ENCODE measurements around the gene ST3GAL6. TPM values are rescaled to one million over a fixed set of nuclear protein-coding genes. Genes with fewer than 3 reads are reported as not detected.

The ST3GAL6 gene
- polyA plus RNA-seq, 1 donor from 2014 or later, result 3.7 TPM

DNA sequence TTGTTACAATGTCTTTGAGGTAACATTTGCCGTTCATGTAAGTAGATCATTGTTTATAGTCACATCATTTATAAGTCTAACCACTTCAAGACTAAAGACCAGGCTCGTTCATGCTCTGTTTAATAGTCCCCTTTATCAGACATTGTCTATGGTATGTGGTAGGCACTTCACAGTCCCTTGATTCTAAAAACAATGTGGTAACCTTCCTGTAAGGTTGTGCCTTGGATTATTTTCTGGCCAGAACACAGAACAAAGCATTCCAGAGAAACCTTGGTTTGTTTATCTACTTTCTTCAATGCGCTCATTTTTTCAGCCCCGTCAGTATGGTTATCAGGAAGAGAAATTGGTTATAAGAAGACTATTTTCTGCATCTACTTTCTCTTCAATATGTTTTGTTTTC is 16.3 kb upstream of the ST3GAL6 start:
- Histone ChIP-seq H4K20me1 (ENCODE audit: insufficient read depth) (no peaks in the 10 kb centered on the region), H3K9me3 (ENCODE audit: low read length) (no peaks in the 10 kb centered on the region), H3K4me2 (ENCODE audit: low read length) (no peak overlapping the region), H3K27ac (ENCODE audit: low read length) (no peak overlapping the region), H3F3A (ENCODE audit: insufficient read depth, low read length, poor library complexity, severe bottlenecking) (no peaks in the 10 kb centered on the region), H3K79me2 (replicated peaks; ENCODE audit: insufficient read depth, low read length) (no peaks in the 10 kb centered on the region), H2AFZ (ENCODE audit: low read depth, low read length) (no peak overlapping the region), H3K9ac (ENCODE audit: low read length) (no peak overlapping the region), H3K36me3 (ENCODE audit: insufficient read depth, low read length) (no peaks in the 10 kb centered on the region), H3K9me2 (ENCODE audit: insufficient read depth, low read length) (no peaks in the 10 kb centered on the region), H3K4me3 (ENCODE audit: low read length) (no peak overlapping the region), H3K27me3 (ENCODE audit: insufficient read depth, low read depth, low read length) (no peaks in the 10 kb centered on the region)
- no peak for TF ChIP-seq TAF1 (IDR thresholded peaks at IDR 0.05; ENCODE audit: low read depth)
- no peak for TF ChIP-seq RAD21 (conservative IDR thresholded peaks at IDR 0.05)
- no peak for TF ChIP-seq MXI1 (conservative IDR thresholded peaks at IDR 0.05; ENCODE audit: poor library complexity, severe bottlenecking)
- no peak for TF ChIP-seq POLR2AphosphoS5 (IDR thresholded peaks at IDR 0.05)
- TF ChIP-seq, protein P1, sequence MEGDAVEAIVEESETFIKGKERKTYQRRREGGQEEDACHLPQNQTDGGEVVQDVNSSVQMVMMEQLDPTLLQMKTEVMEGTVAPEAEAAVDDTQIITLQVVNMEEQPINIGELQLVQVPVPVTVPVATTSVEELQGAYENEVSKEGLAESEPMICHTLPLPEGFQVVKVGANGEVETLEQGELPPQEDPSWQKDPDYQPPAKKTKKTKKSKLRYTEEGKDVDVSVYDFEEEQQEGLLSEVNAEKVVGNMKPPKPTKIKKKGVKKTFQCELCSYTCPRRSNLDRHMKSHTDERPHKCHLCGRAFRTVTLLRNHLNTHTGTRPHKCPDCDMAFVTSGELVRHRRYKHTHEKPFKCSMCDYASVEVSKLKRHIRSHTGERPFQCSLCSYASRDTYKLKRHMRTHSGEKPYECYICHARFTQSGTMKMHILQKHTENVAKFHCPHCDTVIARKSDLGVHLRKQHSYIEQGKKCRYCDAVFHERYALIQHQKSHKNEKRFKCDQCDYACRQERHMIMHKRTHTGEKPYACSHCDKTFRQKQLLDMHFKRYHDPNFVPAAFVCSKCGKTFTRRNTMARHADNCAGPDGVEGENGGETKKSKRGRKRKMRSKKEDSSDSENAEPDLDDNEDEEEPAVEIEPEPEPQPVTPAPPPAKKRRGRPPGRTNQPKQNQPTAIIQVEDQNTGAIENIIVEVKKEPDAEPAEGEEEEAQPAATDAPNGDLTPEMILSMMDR (IDR thresholded peaks at IDR 0.05; ENCODE audit: poor library complexity, severe bottlenecking), result no peak
- TF ChIP-seq EP300 (conservative IDR thresholded peaks at IDR 0.05; ENCODE audit: poor library complexity, severe bottlenecking), result no peak
- no peak for TF ChIP-seq EZH2 (IDR thresholded peaks at IDR 0.05; ENCODE audit: borderline replicate concordance, insufficient read depth, low read length, poor library complexity, severe bottlenecking)
- TF ChIP-seq, protein P2, sequence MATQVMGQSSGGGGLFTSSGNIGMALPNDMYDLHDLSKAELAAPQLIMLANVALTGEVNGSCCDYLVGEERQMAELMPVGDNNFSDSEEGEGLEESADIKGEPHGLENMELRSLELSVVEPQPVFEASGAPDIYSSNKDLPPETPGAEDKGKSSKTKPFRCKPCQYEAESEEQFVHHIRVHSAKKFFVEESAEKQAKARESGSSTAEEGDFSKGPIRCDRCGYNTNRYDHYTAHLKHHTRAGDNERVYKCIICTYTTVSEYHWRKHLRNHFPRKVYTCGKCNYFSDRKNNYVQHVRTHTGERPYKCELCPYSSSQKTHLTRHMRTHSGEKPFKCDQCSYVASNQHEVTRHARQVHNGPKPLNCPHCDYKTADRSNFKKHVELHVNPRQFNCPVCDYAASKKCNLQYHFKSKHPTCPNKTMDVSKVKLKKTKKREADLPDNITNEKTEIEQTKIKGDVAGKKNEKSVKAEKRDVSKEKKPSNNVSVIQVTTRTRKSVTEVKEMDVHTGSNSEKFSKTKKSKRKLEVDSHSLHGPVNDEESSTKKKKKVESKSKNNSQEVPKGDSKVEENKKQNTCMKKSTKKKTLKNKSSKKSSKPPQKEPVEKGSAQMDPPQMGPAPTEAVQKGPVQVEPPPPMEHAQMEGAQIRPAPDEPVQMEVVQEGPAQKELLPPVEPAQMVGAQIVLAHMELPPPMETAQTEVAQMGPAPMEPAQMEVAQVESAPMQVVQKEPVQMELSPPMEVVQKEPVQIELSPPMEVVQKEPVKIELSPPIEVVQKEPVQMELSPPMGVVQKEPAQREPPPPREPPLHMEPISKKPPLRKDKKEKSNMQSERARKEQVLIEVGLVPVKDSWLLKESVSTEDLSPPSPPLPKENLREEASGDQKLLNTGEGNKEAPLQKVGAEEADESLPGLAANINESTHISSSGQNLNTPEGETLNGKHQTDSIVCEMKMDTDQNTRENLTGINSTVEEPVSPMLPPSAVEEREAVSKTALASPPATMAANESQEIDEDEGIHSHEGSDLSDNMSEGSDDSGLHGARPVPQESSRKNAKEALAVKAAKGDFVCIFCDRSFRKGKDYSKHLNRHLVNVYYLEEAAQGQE (IDR thresholded peaks at IDR 0.05; ENCODE audit: borderline replicate concordance), result no peak
- no peak for TF ChIP-seq SMC3 (conservative IDR thresholded peaks at IDR 0.05; ENCODE audit: poor library complexity)

DNA sequence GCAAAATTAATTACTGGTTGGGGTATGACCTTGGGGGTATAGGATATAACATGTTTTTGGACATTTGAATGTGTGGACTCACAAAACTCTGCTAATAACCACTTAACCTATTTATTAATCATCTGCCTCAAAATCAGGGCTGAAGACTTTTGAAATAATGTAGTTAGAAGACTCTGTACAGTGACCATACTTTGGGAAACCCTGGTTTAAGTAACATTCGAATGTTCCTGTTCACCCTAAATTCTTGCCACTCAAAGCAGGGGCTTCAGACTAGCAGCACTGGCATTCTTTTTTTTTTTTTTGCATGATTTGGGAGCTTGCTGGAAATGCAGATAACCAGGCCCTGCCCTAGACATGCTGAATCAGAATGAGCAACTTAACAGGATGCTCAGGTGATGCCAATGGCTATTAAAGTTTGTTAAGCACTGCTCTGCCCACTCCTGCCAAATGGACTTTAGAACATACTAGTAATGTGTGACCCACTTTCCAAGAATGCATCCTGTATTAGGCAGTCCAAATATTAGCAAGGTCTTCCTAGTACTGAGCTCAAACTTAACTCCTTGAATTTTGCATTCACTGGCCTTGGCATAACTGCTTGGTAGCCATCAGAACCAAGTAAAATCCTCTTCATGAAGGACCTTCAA is 12.7 kb upstream of the ST3GAL6 start:
- Histone ChIP-seq H3K27me3 (ENCODE audit: insufficient read depth, low read depth, low read length) (no peaks in the 10 kb centered on the region), H3K4me2 (ENCODE audit: low read length) (no peak overlapping the region), H3K36me3 (ENCODE audit: insufficient read depth, low read length) (no peaks in the 10 kb centered on the region), H4K20me1 (ENCODE audit: insufficient read depth) (no peaks in the 10 kb centered on the region), H3K4me3 (ENCODE audit: low read length) (no peak overlapping the region), H3K9me3 (ENCODE audit: low read length) (no peaks in the 10 kb centered on the region), H3F3A (ENCODE audit: insufficient read depth, low read length, poor library complexity, severe bottlenecking) (no peaks in the 10 kb centered on the region), H3K9me2 (ENCODE audit: insufficient read depth, low read length) (no peaks in the 10 kb centered on the region), H3K27ac (ENCODE audit: low read length) (no peak overlapping the region), H2AFZ (ENCODE audit: low read depth, low read length) (no peak overlapping the region), H3K9ac (ENCODE audit: low read length) (no peak overlapping the region), H3K79me2 (replicated peaks; ENCODE audit: insufficient read depth, low read length) (no peaks in the 10 kb centered on the region)
- TF ChIP-seq SMC3 (conservative IDR thresholded peaks at IDR 0.05; ENCODE audit: poor library complexity) (no peak), EP300 (conservative IDR thresholded peaks at IDR 0.05; ENCODE audit: poor library complexity, severe bottlenecking) (no peak), TAF1 (IDR thresholded peaks at IDR 0.05; ENCODE audit: low read depth) (no peak), MXI1 (conservative IDR thresholded peaks at IDR 0.05; ENCODE audit: poor library complexity, severe bottlenecking) (no peak), EZH2 (IDR thresholded peaks at IDR 0.05; ENCODE audit: borderline replicate concordance, insufficient read depth, low read length, poor library complexity, severe bottlenecking) (no peak), RAD21 (conservative IDR thresholded peaks at IDR 0.05) (no peak), POLR2AphosphoS5 (IDR thresholded peaks at IDR 0.05) (no peak)
- TF ChIP-seq, protein P2 (IDR thresholded peaks at IDR 0.05; ENCODE audit: borderline replicate concordance), result no peak
- TF ChIP-seq, protein P1 (IDR thresholded peaks at IDR 0.05; ENCODE audit: poor library complexity, severe bottlenecking), result no peak
